ENCODE data around the gene CRYL1. TPM values are rescaled to one million over a fixed set of nuclear protein-coding genes. Genes with fewer than 3 reads are reported as not detected.

CRYL1 gene
- total RNA-seq, 1 experiment from 2014 or later, result 6.7 TPM

- intact Hi-C loops (cut with micrococcal nuclease; ENCODE audit: unreplicated experiment), result no loop called here
Observed at GRCh38 chr13:20366056-20366455, 159.6 kb downstream of the CRYL1 start.

GRCh38 chr13:20363603-20364002 lies 162.1 kb downstream of the CRYL1 start:
- Mint-ChIP-seq H3K36me3 (ENCODE audit: insufficient read depth, unreplicated experiment) (no peaks in the 10 kb centered on the region), H3K9me3 (ENCODE audit: unreplicated experiment) (no peaks in the 10 kb centered on the region), H3K27ac (ENCODE audit: unreplicated experiment) (no peak overlapping the region), H3K4me1 (ENCODE audit: low read depth, unreplicated experiment) (peaks cover 7% of the 10 kb centered on the region), H3K4me3 (ENCODE audit: unreplicated experiment) (no peak overlapping the region), H3K27me3 (ENCODE audit: insufficient read depth, unreplicated experiment) (peaks cover 11% of the 10 kb centered on the region)
- H3K4me1 ChIP-seq, result 0 out of 2 replicates have a peak, but pooled peaks cover 5% of the 10 kb centered on the region
- no peaks in the 10 kb centered on the region for H3K27me3 ChIP-seq (replicated peaks; ENCODE audit: control insufficient read depth, insufficient read depth, low read length)
- POLR2A ChIA-PET, result no interaction called here
- no peaks in the 10 kb centered on the region for H3K36me3 ChIP-seq (ENCODE audit: control insufficient read depth, insufficient read depth, low read length)
- no peak overlapping the region for H3K4me3 ChIP-seq (ENCODE audit: low read depth, low read length)
- intact Hi-C loops (cut with micrococcal nuclease; ENCODE audit: unreplicated experiment), result no loop called here
- no peaks in the 10 kb centered on the region for H3K9me3 ChIP-seq
- DNase-seq, result no peak
- no TSS peak for BruUV-seq (replicated peaks)
- CTCF ChIA-PET, result interaction anchor here (0.6 kb wide), 1 partner anchor 15 kb away, joined by 3 read pairs; no protein-coding TSS in a partner anchor
- no peak for TF ChIP-seq CTCF (IDR thresholded peaks at IDR 0.05; ENCODE audit: insufficient read depth in 1 of 2, low read depth in 1 of 2, low read length in 1 of 2, severe bottlenecking in 1 of 2, unreplicated experiment in 1 of 2)

More at GRCh38 chr13:20366056-20366455, 159.6 kb downstream of the CRYL1 start:
- ChIA-PET CTCF (no interaction called here), POLR2A (no interaction called here)
- H3K9me3 Mint-ChIP-seq (ENCODE audit: unreplicated experiment), result no peaks in the 10 kb centered on the region
- no peak overlapping the region for H3K4me3 ChIP-seq (ENCODE audit: low read depth, low read length)
- H3K36me3 Mint-ChIP-seq (ENCODE audit: insufficient read depth, unreplicated experiment), result no peaks in the 10 kb centered on the region
- no peaks in the 10 kb centered on the region for H3K4me1 Mint-ChIP-seq (ENCODE audit: low read depth, unreplicated experiment)
- H3K9me3 ChIP-seq, result no peaks in the 10 kb centered on the region
- H3K27me3 ChIP-seq (replicated peaks; ENCODE audit: control insufficient read depth, insufficient read depth, low read length), result no peaks in the 10 kb centered on the region
- BruUV-seq (replicated peaks), result no TSS peak
- TF ChIP-seq CTCF (IDR thresholded peaks at IDR 0.05; ENCODE audit: insufficient read depth in 1 of 2, low read depth in 1 of 2, low read length in 1 of 2, severe bottlenecking in 1 of 2, unreplicated experiment in 1 of 2), result no peak
- H3K4me1 ChIP-seq, result 0 out of 2 replicates have a peak, but pooled peaks cover 2% of the 10 kb centered on the region
- no peak overlapping the region for H3K27ac Mint-ChIP-seq (ENCODE audit: unreplicated experiment)
- no peaks in the 10 kb centered on the region for H3K36me3 ChIP-seq (ENCODE audit: control insufficient read depth, insufficient read depth, low read length)
- H3K27me3 Mint-ChIP-seq (ENCODE audit: insufficient read depth, unreplicated experiment), result peaks cover 9% of the 10 kb centered on the region
- DNase-seq, result no peak
- H3K4me3 Mint-ChIP-seq (ENCODE audit: unreplicated experiment), result no peak overlapping the region

GRCh38 chr13:20363172-20363571 lies 162.5 kb downstream of the CRYL1 start:
- Histone ChIP-seq H3K4me3 (ENCODE audit: low read depth, low read length) (no peak overlapping the region), H3K9me3 (no peaks in the 10 kb centered on the region), H3K27me3 (replicated peaks; ENCODE audit: control insufficient read depth, insufficient read depth, low read length) (no peaks in the 10 kb centered on the region), H3K4me1 (0 out of 2 replicates have a peak, but pooled peaks cover 5% of the 10 kb centered on the region), H3K36me3 (ENCODE audit: control insufficient read depth, insufficient read depth, low read length) (no peaks in the 10 kb centered on the region)
- POLR2A ChIA-PET, result no interaction called here
- peaks cover 7% of the 10 kb centered on the region for H3K4me1 Mint-ChIP-seq (ENCODE audit: low read depth, unreplicated experiment)
- CTCF ChIA-PET, result interaction anchor here (0.6 kb wide), 1 partner anchor 15 kb away, joined by 3 read pairs; no protein-coding TSS in a partner anchor
- no peak for DNase-seq
- no peak overlapping the region for H3K4me3 Mint-ChIP-seq (ENCODE audit: unreplicated experiment)
- no TSS peak for BruUV-seq (replicated peaks)
- intact Hi-C loops (cut with micrococcal nuclease; ENCODE audit: unreplicated experiment), result no loop called here
- TF ChIP-seq CTCF (IDR thresholded peaks at IDR 0.05; ENCODE audit: insufficient read depth in 1 of 2, low read depth in 1 of 2, low read length in 1 of 2, severe bottlenecking in 1 of 2, unreplicated experiment in 1 of 2), result no peak
- H3K9me3 Mint-ChIP-seq (ENCODE audit: unreplicated experiment), result no peaks in the 10 kb centered on the region
- peaks cover 12% of the 10 kb centered on the region for H3K27me3 Mint-ChIP-seq (ENCODE audit: insufficient read depth, unreplicated experiment)
- no peaks in the 10 kb centered on the region for H3K36me3 Mint-ChIP-seq (ENCODE audit: insufficient read depth, unreplicated experiment)
- no peak overlapping the region for H3K27ac Mint-ChIP-seq (ENCODE audit: unreplicated experiment)

Measured in Caco-2 (cell line).